Measurements from ENCODE around the gene GPR15. TPM values are rescaled to one million over a fixed set of nuclear protein-coding genes. Genes with fewer than 3 reads are reported as not detected.
A peak's percentile ranks its signal among the peaks of the same experiment; 100 is the strongest.

Gene GPR15
- total RNA-seq (2021) (not detected in 2 replicates), Bru-seq, nascent RNA (not detected), BruChase-seq, experiment 1, labeled RNA remaining after a 2-hour chase (not detected), BruChase-seq, experiment 2, labeled RNA remaining after a 6-hour chase (percentile 19 among the genes with signal in this experiment)
- long read RNA-seq, result 0 reads

DNA sequence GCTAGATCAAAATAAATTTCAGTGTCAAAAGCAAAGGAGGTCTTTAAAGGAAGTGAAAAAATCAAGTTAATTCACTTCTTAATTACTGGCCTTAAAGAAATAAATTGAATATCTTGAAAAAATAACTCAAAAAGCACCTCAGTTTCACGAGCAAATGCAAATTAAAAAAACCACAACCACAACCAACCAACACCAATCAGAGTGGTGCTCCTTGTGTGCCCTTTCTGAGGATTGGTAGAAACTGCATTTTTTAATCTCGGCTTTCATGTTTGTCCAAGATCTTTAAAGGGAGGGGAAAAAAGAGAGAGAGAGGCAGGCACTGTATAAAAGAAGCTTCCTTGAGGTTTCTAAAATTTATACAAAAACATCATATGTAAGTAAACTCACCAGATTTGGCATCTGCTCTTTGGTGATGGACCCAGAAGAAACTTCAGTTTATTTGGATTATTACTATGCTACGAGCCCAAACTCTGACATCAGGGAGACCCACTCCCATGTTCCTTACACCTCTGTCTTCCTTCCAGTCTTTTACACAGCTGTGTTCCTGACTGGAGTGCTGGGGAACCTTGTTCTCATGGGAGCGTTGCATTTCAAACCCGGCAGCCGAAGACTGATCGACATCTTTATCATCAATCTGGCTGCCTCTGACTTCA lies at the start of gene GPR15:
TSS of gene GPR15 (plus strand) at position 357 of the 653 bp plus-strand sequence. CDS start at position 413, 56 bp downstream.
- Histone ChIP-seq H3K4me1 (replicated peaks; ENCODE audit: insufficient read depth) (no peaks in the 10 kb centered on the region), H3K4me2 (no peak within 1 kb of the TSS), H3K27ac (no peak within 1 kb of the TSS), H4K20me1 (ENCODE audit: insufficient read depth) (no peaks in the 10 kb centered on the region), H3K4me3 (no peak within 1 kb of the TSS), H3K9me2 (ENCODE audit: insufficient read depth) (no peaks in the 10 kb centered on the region), H3K36me3 (ENCODE audit: low read depth) (no peaks in the 10 kb centered on the region), H3F3A (ENCODE audit: insufficient read depth, low read depth) (no peaks in the 10 kb centered on the region), H2AFZ (0 out of 2 replicates have a peak within 1 kb of the TSS, but pooled peaks have one; percentile 2), H3K27me3 (ENCODE audit: insufficient read depth, low read depth) (no peaks in the 10 kb centered on the region), H3K79me2 (ENCODE audit: low read depth) (no peaks in the 10 kb centered on the region), H3K9me3 (ENCODE audit: insufficient read depth, low read depth) (no peaks in the 10 kb centered on the region)
- no peak for DNase-seq
- no peak for TF ChIP-seq EZH2 (IDR thresholded peaks at IDR 0.05; ENCODE audit: low read depth)
- TF ChIP-seq CTCF (conservative IDR thresholded peaks at IDR 0.05), result no peak
- no TSS peak for BruUV-seq (replicated peaks)
- intact Hi-C loops (cut with micrococcal nuclease; ENCODE audit: unreplicated experiment), result no loop called here
- CTCF ChIA-PET, result no interaction called here
- POLR2A ChIA-PET (ENCODE audit: unreplicated experiment), result no interaction called here

- peak overlapping the region; percentile 71 for H3K4me2 ChIP-seq
- no peaks in the 10 kb centered on the region for H3K27me3 ChIP-seq (ENCODE audit: insufficient read depth, low read depth)
- H3K4me3 ChIP-seq, result peak overlapping the region; percentile 35
- intact Hi-C loops (cut with micrococcal nuclease; ENCODE audit: unreplicated experiment), result loop anchor here (1.0 to 2.0 kb wide), 3 partner anchors 30 to 110 kb away; partner anchors contain the start of genes CLDND1 and CPOX
- TSS peak; percentile 80 for BruUV-seq (replicated peaks)
- CTCF ChIA-PET, result interaction anchor here (0.7 to 1.2 kb wide), 2 partner anchors 22 to 89 kb away, joined by 3 read pairs; no protein-coding TSS in a partner anchor
- H3K9me3 ChIP-seq (ENCODE audit: insufficient read depth, low read depth), result no peaks in the 10 kb centered on the region; the same call in 1 of the 2 replicates
- H3F3A ChIP-seq (ENCODE audit: insufficient read depth, low read depth), result peaks cover 24% of the 10 kb centered on the region
- peak; percentile 87 to 88 for DNase-seq
- H3K4me1 ChIP-seq (replicated peaks; ENCODE audit: insufficient read depth), result peaks cover 30% of the 10 kb centered on the region
- no peaks in the 10 kb centered on the region for H3K9me2 ChIP-seq (ENCODE audit: insufficient read depth)
- no peak for TF ChIP-seq CTCF (conservative IDR thresholded peaks at IDR 0.05)
- TF ChIP-seq EZH2 (IDR thresholded peaks at IDR 0.05; ENCODE audit: low read depth), result no peak
- no peaks in the 10 kb centered on the region for H3K36me3 ChIP-seq (ENCODE audit: low read depth)
- peak overlapping the region; percentile 59 for H2AFZ ChIP-seq
- no peaks in the 10 kb centered on the region for H4K20me1 ChIP-seq (ENCODE audit: insufficient read depth)
- no peaks in the 10 kb centered on the region for H3K79me2 ChIP-seq (ENCODE audit: low read depth)
- POLR2A ChIA-PET (ENCODE audit: unreplicated experiment), result interaction anchor here (0.6 to 0.8 kb wide), 5 partner anchors 29 to 419 kb away, joined by 3 to 6 read pairs (median 5); partner anchors contain the start of genes CLDND1 and DCBLD2
- peak overlapping the region; percentile 94 for H3K27ac ChIP-seq
Observed at GRCh38 chr3:98482717-98483482, 48.9 kb upstream of the GPR15 start.

- no peaks in the 10 kb centered on the region for H4K20me1 ChIP-seq (ENCODE audit: insufficient read depth)
- ChIA-PET POLR2A (ENCODE audit: unreplicated experiment) (interaction anchor here (0.6 to 0.8 kb wide), 5 partner anchors 28 to 243 kb away, joined by 3 to 5 read pairs (median 4); no protein-coding TSS in a partner anchor), CTCF (interaction anchor here (0.7 kb wide), 1 partner anchor 21 kb away, joined by 3 read pairs; no protein-coding TSS in a partner anchor)
- no peaks in the 10 kb centered on the region; the same call in 1 of the 2 replicates for H3K9me3 ChIP-seq (ENCODE audit: insufficient read depth, low read depth)
- H3K27ac ChIP-seq, result peak overlapping the region; percentile 94
- H3F3A ChIP-seq (ENCODE audit: insufficient read depth, low read depth), result peaks cover 24% of the 10 kb centered on the region
- no peaks in the 10 kb centered on the region for H3K9me2 ChIP-seq (ENCODE audit: insufficient read depth)
- no peaks in the 10 kb centered on the region for H3K27me3 ChIP-seq (ENCODE audit: insufficient read depth, low read depth)
- peak in 1 of 2 experiments; percentile 52 for DNase-seq
- H3K4me1 ChIP-seq (replicated peaks; ENCODE audit: insufficient read depth), result peaks cover 30% of the 10 kb centered on the region
- TF ChIP-seq EZH2 (IDR thresholded peaks at IDR 0.05; ENCODE audit: low read depth) (no peak), CTCF (conservative IDR thresholded peaks at IDR 0.05) (no peak)
- peak overlapping the region; percentile 71 for H3K4me2 ChIP-seq
- no peaks in the 10 kb centered on the region for H3K79me2 ChIP-seq (ENCODE audit: low read depth)
- H3K4me3 ChIP-seq, result peak overlapping the region; percentile 35
- intact Hi-C loops (cut with micrococcal nuclease; ENCODE audit: unreplicated experiment), result loop anchor here (1.0 to 2.0 kb wide), 3 partner anchors 30 to 109 kb away; partner anchors contain the start of genes CLDND1 and CPOX
- BruUV-seq (replicated peaks), result TSS peak; percentile 83
- H3K36me3 ChIP-seq (ENCODE audit: low read depth), result no peaks in the 10 kb centered on the region
- H2AFZ ChIP-seq, result peak overlapping the region; percentile 59
Observed at GRCh38 chr3:98483626-98484025, 48.2 kb upstream of the GPR15 start.

Data from PC-9 (cell line).